IMR-90 (cell line): ENCODE results near the gene ITGB1. TPM values are rescaled to one million over a fixed set of nuclear protein-coding genes. Genes with fewer than 3 reads are reported as not detected.

Source experiments
- ATAC-seq: fragments of 200-7000 bp; cut with Tn5 transposase; 2 replicates; pipeline ENCODE4 v1.9.1; 2020; ENCODE audit warnings: low read depth, mild to moderate bottlenecking, moderate library complexity
- BruUV-seq: library from RNA; stranded (reverse); fragments of 400-500 nt; replicated peaks from 2 replicates; lab custom pipeline; 2021; lab: Mats Ljungman, UMichigan
- CTCF ChIA-PET: fragments of 300-600 bp; formaldehyde crosslinking; extraction: SDS; loops from one replicate; lab custom pipeline; 2021; ENCODE audit warnings: antibody characterized with exemption; lab: Yijun Ruan, JAX
- POLR2A ChIA-PET: fragments of 300-600 bp; sonication (Branson Sonifier 250); formaldehyde crosslinking; loops from one replicate; lab custom pipeline; 2022; ENCODE audit warnings: antibody characterized with exemption; ENCODE audit not compliant: unreplicated experiment; lab: Charles Lee
- DNase-seq: peaks from one replicate; pipeline ENCODE4 v3.0.0; 2013
- H2AFZ ChIP-seq: replicated peaks from 2 replicates; pipeline ENCODE3; 2013; ENCODE audit warnings: low read length, mild to moderate bottlenecking; ENCODE audit not compliant: poor library complexity
- H2AK5ac ChIP-seq: 2 replicates; pipeline ENCODE4 v1.6.1; 2013; ENCODE audit warnings: low read depth, low read length, inconsistent platforms
- H2AK9ac ChIP-seq: replicated peaks from 2 replicates; pipeline ENCODE3; 2013; ENCODE audit warnings: mild to moderate bottlenecking, low read depth, low read length, moderate library complexity; ENCODE audit not compliant: poor library complexity
- H2BK120ac ChIP-seq: 2 replicates; pipeline ENCODE4 v1.6.1; 2013; ENCODE audit warnings: low read depth, low read length, inconsistent platforms
- H2BK15ac ChIP-seq: 3 replicates; pipeline ENCODE4 v1.6.1; 2013; ENCODE audit warnings: low read depth, low read length, inconsistent platforms
- H2BK20ac ChIP-seq: 2 replicates; pipeline ENCODE4 v1.6.1; 2013; ENCODE audit warnings: low read depth, mild to moderate bottlenecking, inconsistent platforms, low read length, moderate library complexity
- H2BK5ac ChIP-seq: 2 replicates; pipeline ENCODE4 v1.6.1; 2013; ENCODE audit warnings: mild to moderate bottlenecking, low read depth, low read length, inconsistent platforms; ENCODE audit not compliant: poor library complexity, severe bottlenecking
- H3K14ac ChIP-seq: replicated peaks from 2 replicates; pipeline ENCODE4 v1.6.1; 2013; ENCODE audit warnings: low read depth, low read length, inconsistent platforms
- H3K18ac ChIP-seq: 2 replicates; pipeline ENCODE4 v1.6.1; 2013; ENCODE audit warnings: low read depth, low read length, control low read depth
- H3K23ac ChIP-seq: 2 replicates; pipeline ENCODE4 v1.6.1; 2013; ENCODE audit warnings: low read depth, low read length, inconsistent platforms
- H3K27ac ChIP-seq: 2 replicates; pipeline ENCODE4 v1.5.1; 2013; ENCODE audit warnings: mild to moderate bottlenecking, control low read depth, low read length; ENCODE audit not compliant: insufficient read depth
- H3K27me3 ChIP-seq: 2 replicates; pipeline ENCODE4 v1.6.1; 2013; ENCODE audit warnings: low read length; ENCODE audit not compliant: control insufficient read depth, insufficient read depth
- H3K36me3 ChIP-seq: 2 replicates; pipeline ENCODE4 v1.6.1; 2013; ENCODE audit warnings: low read length, mixed read lengths; ENCODE audit not compliant: control insufficient read depth, insufficient read depth
- H3K4ac ChIP-seq: 2 replicates; pipeline ENCODE4 v1.6.1; 2013; ENCODE audit warnings: low read depth, low read length, inconsistent platforms
- H3K4me1 ChIP-seq: 2 replicates; pipeline ENCODE4 v1.6.1; 2013; ENCODE audit warnings: low read length, mixed read lengths; ENCODE audit not compliant: control insufficient read depth, insufficient read depth
- H3K4me2 ChIP-seq: 2 replicates; pipeline ENCODE4 v1.6.1; 2013; ENCODE audit warnings: low read depth, mild to moderate bottlenecking, control low read depth, low read length, moderate library complexity
- H3K4me3 ChIP-seq: 2 replicates; pipeline ENCODE4 v1.5.1; 2013; ENCODE audit warnings: low read depth, mild to moderate bottlenecking, control low read depth, low read length, moderate library complexity; ENCODE audit not compliant: insufficient read depth
- H3K56ac ChIP-seq: 2 replicates; pipeline ENCODE4 v1.6.1; 2013; ENCODE audit warnings: low read length, inconsistent platforms; ENCODE audit not compliant: insufficient read depth; ENCODE audit errors: extremely low read depth
- H3K79me1 ChIP-seq, 2 experiments: 2 replicates each; pipeline ENCODE4 v1.6.1; 2013; ENCODE audit warnings: low read length in 2 of 2, inconsistent platforms in 1 of 2, low read depth in 1 of 2
- H3K9ac ChIP-seq: 2 replicates; pipeline ENCODE4 v1.6.1; 2013; ENCODE audit warnings: low read depth, low read length, control low read depth
- H3K9me1 ChIP-seq: 2 replicates; pipeline ENCODE4 v1.6.1; 2013; ENCODE audit warnings: low read length, inconsistent platforms; ENCODE audit not compliant: insufficient read depth
- H3K9me3 ChIP-seq: 2 replicates; pipeline ENCODE4 v1.6.1; 2013; ENCODE audit warnings: low read length; ENCODE audit not compliant: control insufficient read depth, insufficient read depth
- H4K20me1 ChIP-seq: 2 replicates; pipeline ENCODE4 v1.6.1; 2013; ENCODE audit warnings: low read length, inconsistent platforms; ENCODE audit not compliant: insufficient read depth
- H4K5ac ChIP-seq: 2 replicates; pipeline ENCODE4 v1.6.1; 2013; ENCODE audit warnings: mild to moderate bottlenecking, low read depth, low read length, control low read depth
- H4K8ac ChIP-seq, 2 experiments: 2 replicates each; pipeline ENCODE4 v1.6.1; 2013; ENCODE audit warnings: low read depth in 2 of 2, low read length in 2 of 2, control low read depth in 1 of 2, inconsistent platforms in 1 of 2
- H4K91ac ChIP-seq: 2 replicates; pipeline ENCODE4 v1.6.1; 2013; ENCODE audit warnings: low read depth, low read length, inconsistent platforms; ENCODE audit not compliant: insufficient read depth
- BHLHE40 ChIP-seq: fragments of 150-350 bp; IDR thresholded peaks from 2 replicates; pipeline ENCODE4 v1.6.1; 2016; ENCODE audit warnings: mild to moderate bottlenecking, low read depth, low read length
- CEBPB ChIP-seq: IDR thresholded peaks from 2 replicates; pipeline ENCODE4 v1.6.1; 2012; ENCODE audit warnings: low read depth, low read length, improper control_type of control experiment
- CHD1 ChIP-seq: IDR thresholded peaks from 2 replicates; pipeline ENCODE4 v1.6.1; 2012; ENCODE audit warnings: low read depth, low read length, improper control_type of control experiment
- FOS ChIP-seq: fragments of 150-350 bp; IDR thresholded peaks from 2 replicates; pipeline ENCODE4 v1.6.1; 2016; ENCODE audit warnings: low read depth, low read length
- MAFK ChIP-seq: IDR thresholded peaks from 2 replicates; pipeline ENCODE4 v1.6.1; 2012; ENCODE audit warnings: low read depth, low read length, improper control_type of control experiment
- MAZ ChIP-seq: IDR thresholded peaks from 2 replicates; pipeline ENCODE4 v1.6.1; 2012; ENCODE audit warnings: low read depth, mild to moderate bottlenecking, low read length, improper control_type of control experiment, moderate library complexity, borderline replicate concordance
- NFE2L2 ChIP-seq: fragments of 150-350 bp; IDR thresholded peaks from 2 replicates; pipeline ENCODE4 v1.6.1; 2016; ENCODE audit warnings: low read depth, mild to moderate bottlenecking, low read length
- RAD21 ChIP-seq: IDR thresholded peaks from 2 replicates; pipeline ENCODE4 v1.6.1; 2012; ENCODE audit warnings: low read length, improper control_type of control experiment
- RFX5 ChIP-seq: IDR thresholded peaks from 2 replicates; pipeline ENCODE4 v1.8.0; 2012; ENCODE audit warnings: low read depth, mild to moderate bottlenecking, low read length, moderate library complexity
- SMC3 ChIP-seq: fragments of 150-350 bp; IDR thresholded peaks from 2 replicates; pipeline ENCODE4 v1.6.1; 2016; ENCODE audit warnings: low read depth, mild to moderate bottlenecking, antibody characterized with exemption, low read length, moderate library complexity
- WGBS, 2 experiments: methylation state at CpG; one replicate each; pipeline versions ENCODE4 v1.1.5 to v1.1.7; 2013; ENCODE audit warnings: missing lambda C conversion rate in 2 of 2; ENCODE audit not compliant: insufficient read length in 1 of 2; ENCODE audit errors: extremely low coverage in 2 of 2; 5-methylcytosine and 5-hydroxymethylcytosine counted together
- dilution Hi-C: fragments of 300-500 bp; cut with HindIII; formaldehyde crosslinking; loops from one replicate; pipeline ENCODE4 v1.14.3; 2018; ENCODE audit warnings: low sequenced_read_pairs; ENCODE audit not compliant: unreplicated experiment
- in situ Hi-C: fragments of 300-500 bp; cut with MboI; formaldehyde crosslinking; loops from 3 replicates; pipeline ENCODE4 v1.14.3; 2019; ENCODE audit warnings: low sequenced_read_pairs, inconsistent platforms, mixed read lengths
- intact Hi-C: fragments of 100-400 bp; cut with micrococcal nuclease; formaldehyde crosslinking; loops from 2 replicates; pipeline ENCODE4 v1.10.0; 2022
- polyA plus RNA-seq, 3 experiments: library from polyadenylated mRNA; depleted of rRNA; stranded (reverse); fragments of >200 nt; gene quantifications; 2 replicates each; pipeline ENCODE4 v1.2.3, GENCODE V29; 2012; ENCODE audit warnings: low replicate concordance in 1 of 3
- total RNA-seq: library from RNA; depleted of rRNA; stranded (reverse); fragments of >200 nt; gene quantifications from 2 replicates; pipeline ENCODE4 v1.2.3, GENCODE V29; 2012
- TF ChIP-seq, protein P1 (sequence below): fragments of 150-350 bp; IDR thresholded peaks from 2 replicates; pipeline ENCODE4 v1.6.1; 2017; ENCODE audit warnings: mild to moderate bottlenecking, antibody characterized with exemption, low read length, low read depth
- TF ChIP-seq, protein P2 (sequence below): conservative IDR thresholded peaks from 2 replicates; pipeline ENCODE4 v1.5.1; 2012; ENCODE audit warnings: mild to moderate bottlenecking, low read depth, low read length, improper control_type of control experiment

The ITGB1 gene
- total and polyA plus RNA-seq, 2 of the 4 experiments (the other 2 are of a cell fraction): 1,331 to 2,066 TPM

DNA sequence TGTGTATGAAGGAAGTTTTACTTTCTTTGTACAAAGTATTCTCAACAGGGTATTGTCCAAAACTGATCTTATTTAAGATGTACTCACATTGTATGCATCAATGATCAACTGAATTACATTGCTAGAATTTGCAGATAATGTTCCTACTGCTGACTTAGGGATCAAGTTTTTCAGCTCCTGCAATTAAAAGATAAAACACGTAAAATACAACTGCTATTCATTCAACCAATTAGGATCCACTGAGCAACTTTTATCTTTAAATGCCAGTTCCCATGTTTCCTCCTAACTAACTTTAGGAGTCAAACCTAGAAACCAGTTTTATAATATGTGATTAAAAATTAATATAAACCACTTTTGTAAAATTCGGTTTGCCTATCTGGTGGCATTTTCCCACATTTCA lies 35.9 kb downstream of the ITGB1 start:
- in situ Hi-C loops: no loop called here
- Histone ChIP-seq H3K79me1 (peaks cover 19 to 51% of the 10 kb centered on the region in 2 experiments), H2AK9ac (no peak overlapping the region), H3K9me3 (no peaks in the 10 kb centered on the region), H3K56ac (no peak overlapping the region), H3K4me2 (no peak overlapping the region), H3K27me3 (no peaks in the 10 kb centered on the region), H3K14ac (no peak overlapping the region), H3K9me1 (peaks cover 5% of the 10 kb centered on the region), H4K8ac (no peak overlapping the region), H3K4me3 (no peak overlapping the region), H2AFZ (no peak overlapping the region), H2BK20ac (no peak overlapping the region), H3K23ac (no peak overlapping the region), H3K4ac (no peak overlapping the region), H4K20me1 (peaks cover 40% of the 10 kb centered on the region), H3K27ac (no peak overlapping the region), H2BK5ac (peak overlapping the region; percentile 42), H3K18ac (no peak overlapping the region), H2AK5ac (no peak overlapping the region), H4K91ac (no peak overlapping the region), H3K36me3 (peaks cover 62% of the 10 kb centered on the region), H2BK15ac (no peak overlapping the region), H2BK120ac (no peak overlapping the region), H3K9ac (no peak overlapping the region), H4K5ac (no peak overlapping the region), H3K4me1 (peaks cover 8% of the 10 kb centered on the region)
- TF ChIP-seq NFE2L2 (no peak), SMC3 (no peak), MAZ (no peak), RFX5 (no peak), BHLHE40 (no peak), CEBPB (no peak), CHD1 (no peak), MAFK (no peak), RAD21 (no peak), FOS (no peak)
- TF ChIP-seq, protein P1, sequence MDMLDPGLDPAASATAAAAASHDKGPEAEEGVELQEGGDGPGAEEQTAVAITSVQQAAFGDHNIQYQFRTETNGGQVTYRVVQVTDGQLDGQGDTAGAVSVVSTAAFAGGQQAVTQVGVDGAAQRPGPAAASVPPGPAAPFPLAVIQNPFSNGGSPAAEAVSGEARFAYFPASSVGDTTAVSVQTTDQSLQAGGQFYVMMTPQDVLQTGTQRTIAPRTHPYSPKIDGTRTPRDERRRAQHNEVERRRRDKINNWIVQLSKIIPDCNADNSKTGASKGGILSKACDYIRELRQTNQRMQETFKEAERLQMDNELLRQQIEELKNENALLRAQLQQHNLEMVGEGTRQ: no peak
- TF ChIP-seq, protein P2, sequence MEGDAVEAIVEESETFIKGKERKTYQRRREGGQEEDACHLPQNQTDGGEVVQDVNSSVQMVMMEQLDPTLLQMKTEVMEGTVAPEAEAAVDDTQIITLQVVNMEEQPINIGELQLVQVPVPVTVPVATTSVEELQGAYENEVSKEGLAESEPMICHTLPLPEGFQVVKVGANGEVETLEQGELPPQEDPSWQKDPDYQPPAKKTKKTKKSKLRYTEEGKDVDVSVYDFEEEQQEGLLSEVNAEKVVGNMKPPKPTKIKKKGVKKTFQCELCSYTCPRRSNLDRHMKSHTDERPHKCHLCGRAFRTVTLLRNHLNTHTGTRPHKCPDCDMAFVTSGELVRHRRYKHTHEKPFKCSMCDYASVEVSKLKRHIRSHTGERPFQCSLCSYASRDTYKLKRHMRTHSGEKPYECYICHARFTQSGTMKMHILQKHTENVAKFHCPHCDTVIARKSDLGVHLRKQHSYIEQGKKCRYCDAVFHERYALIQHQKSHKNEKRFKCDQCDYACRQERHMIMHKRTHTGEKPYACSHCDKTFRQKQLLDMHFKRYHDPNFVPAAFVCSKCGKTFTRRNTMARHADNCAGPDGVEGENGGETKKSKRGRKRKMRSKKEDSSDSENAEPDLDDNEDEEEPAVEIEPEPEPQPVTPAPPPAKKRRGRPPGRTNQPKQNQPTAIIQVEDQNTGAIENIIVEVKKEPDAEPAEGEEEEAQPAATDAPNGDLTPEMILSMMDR: no peak
- ATAC-seq (no peak), DNase-seq (no peak)
- intact Hi-C loops: no loop called here
- dilution Hi-C loops: no loop called here
- WGBS, 2 experiments: no CpG with 5 or more reads among the region's 2 CpGs
- no TSS peak for BruUV-seq
- CTCF ChIA-PET: interaction anchor here (1.6 kb wide), 1 partner anchor 10 kb away, joined by 4 read pairs; no protein-coding TSS in a partner anchor
- POLR2A ChIA-PET: no interaction called here
